ENCODE measurements around the gene GPD1.
A peak's percentile ranks its signal among the peaks of the same experiment; 100 is the strongest.

GPD1 gene

GRCh38 chr12:50087995-50088394, 15.8 kb upstream of the GPD1 start:
- H3K4me3 ChIP-seq (ENCODE audit: low read depth, low read length): no peak overlapping the region
- TF ChIP-seq, protein P1, sequence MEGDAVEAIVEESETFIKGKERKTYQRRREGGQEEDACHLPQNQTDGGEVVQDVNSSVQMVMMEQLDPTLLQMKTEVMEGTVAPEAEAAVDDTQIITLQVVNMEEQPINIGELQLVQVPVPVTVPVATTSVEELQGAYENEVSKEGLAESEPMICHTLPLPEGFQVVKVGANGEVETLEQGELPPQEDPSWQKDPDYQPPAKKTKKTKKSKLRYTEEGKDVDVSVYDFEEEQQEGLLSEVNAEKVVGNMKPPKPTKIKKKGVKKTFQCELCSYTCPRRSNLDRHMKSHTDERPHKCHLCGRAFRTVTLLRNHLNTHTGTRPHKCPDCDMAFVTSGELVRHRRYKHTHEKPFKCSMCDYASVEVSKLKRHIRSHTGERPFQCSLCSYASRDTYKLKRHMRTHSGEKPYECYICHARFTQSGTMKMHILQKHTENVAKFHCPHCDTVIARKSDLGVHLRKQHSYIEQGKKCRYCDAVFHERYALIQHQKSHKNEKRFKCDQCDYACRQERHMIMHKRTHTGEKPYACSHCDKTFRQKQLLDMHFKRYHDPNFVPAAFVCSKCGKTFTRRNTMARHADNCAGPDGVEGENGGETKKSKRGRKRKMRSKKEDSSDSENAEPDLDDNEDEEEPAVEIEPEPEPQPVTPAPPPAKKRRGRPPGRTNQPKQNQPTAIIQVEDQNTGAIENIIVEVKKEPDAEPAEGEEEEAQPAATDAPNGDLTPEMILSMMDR (IDR thresholded peaks at IDR 0.05; ENCODE audit: borderline replicate concordance, insufficient read depth, low read depth, low read length): no peak

GRCh38 chr12:50088577-50089335, 15.1 kb upstream of the GPD1 start:
- TF ChIP-seq, protein P1 (IDR thresholded peaks at IDR 0.05; ENCODE audit: borderline replicate concordance, insufficient read depth, low read depth, low read length): peak; percentile 86
- H3K4me3 ChIP-seq (ENCODE audit: low read depth, low read length): no peak overlapping the region

DNA sequence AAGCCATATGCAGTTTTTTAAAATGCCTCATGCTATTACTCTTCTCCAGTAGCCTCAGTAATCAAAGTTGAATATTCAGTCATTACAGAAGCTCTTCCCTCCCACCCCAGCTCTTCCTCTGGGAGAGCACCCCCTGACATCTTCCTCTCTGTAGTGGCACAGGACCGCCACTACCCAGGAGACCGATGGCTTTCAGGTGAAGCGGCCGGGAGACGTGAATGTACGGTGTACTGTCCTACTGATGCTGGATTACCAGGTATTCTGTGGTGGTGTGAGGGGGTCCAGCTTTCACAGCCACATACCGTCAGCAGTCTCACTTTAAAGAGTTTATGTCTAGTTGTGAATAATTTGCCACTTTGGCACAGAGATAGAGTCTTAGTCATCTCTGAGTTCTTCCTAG, 14.1 kb upstream of the GPD1 start:
- H3K4me3 ChIP-seq (ENCODE audit: low read depth, low read length): no peak overlapping the region
- TF ChIP-seq, protein P1 (IDR thresholded peaks at IDR 0.05; ENCODE audit: borderline replicate concordance, insufficient read depth, low read depth, low read length): no peak

DNA sequence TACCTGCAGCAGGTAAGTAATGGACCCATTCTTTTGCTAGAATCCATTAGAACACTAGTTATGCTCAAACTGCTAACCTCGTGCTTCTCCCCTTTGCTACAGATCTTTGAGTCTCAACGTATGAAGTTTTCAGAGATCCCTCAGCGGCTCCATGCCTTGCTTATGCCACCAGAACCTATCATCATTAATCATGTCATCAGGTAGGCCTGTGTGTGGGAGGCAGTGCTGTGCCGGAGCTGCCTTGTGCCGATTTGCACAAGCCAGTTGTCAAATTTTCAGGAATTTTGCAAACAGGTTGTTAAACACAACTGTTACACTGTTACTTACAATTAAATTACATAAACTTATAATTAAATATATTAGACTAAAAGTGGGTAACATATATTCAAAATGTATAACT, 13.4 kb upstream of the GPD1 start:
- H3K4me3 ChIP-seq (ENCODE audit: low read depth, low read length): no peak overlapping the region
- TF ChIP-seq, protein P1 (IDR thresholded peaks at IDR 0.05; ENCODE audit: borderline replicate concordance, insufficient read depth, low read depth, low read length): no peak

DNA sequence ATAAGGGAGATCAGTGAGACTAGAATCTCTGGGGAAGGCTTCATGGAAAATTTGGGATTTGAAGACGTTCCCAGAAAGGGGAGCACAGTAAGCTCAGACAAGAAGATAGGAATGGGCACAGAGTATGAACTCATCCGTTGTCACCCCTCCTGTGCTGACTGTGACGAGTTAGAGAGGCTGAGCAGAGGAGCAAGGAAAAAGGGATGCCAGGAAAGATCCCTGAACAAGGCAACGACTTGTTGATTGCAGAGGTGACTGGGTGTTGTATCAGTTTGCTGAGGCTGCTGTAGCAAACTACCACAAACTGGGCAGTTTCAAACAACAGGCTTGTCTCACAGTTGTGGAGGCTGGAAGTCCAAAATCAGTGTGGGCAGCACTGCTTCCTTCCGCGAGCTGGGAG, 5.9 kb upstream of the GPD1 start:
- H3K4me3 ChIP-seq (ENCODE audit: low read depth, low read length): no peak overlapping the region
- TF ChIP-seq, protein P1 (IDR thresholded peaks at IDR 0.05; ENCODE audit: borderline replicate concordance, insufficient read depth, low read depth, low read length): no peak

GRCh38 chr12:50099302-50100008, 4.4 kb upstream of the GPD1 start:
- TF ChIP-seq, protein P1 (IDR thresholded peaks at IDR 0.05; ENCODE audit: borderline replicate concordance, insufficient read depth, low read depth, low read length): no peak

GRCh38 chr12:50100561-50100960, 3.2 kb upstream of the GPD1 start:
- TF ChIP-seq, protein P1 (IDR thresholded peaks at IDR 0.05; ENCODE audit: borderline replicate concordance, insufficient read depth, low read depth, low read length): no peak
- no peak overlapping the region for H3K4me3 ChIP-seq (ENCODE audit: low read depth, low read length)

More at GRCh38 chr12:50099302-50100008, 4.4 kb upstream of the GPD1 start:
- no peak overlapping the region for H3K4me3 ChIP-seq (ENCODE audit: low read depth, low read length)
